GM23338 (cell line): Measurements from ENCODE around the gene CAPN15.

Source experiments
- CREB1 ChIP-seq: fragments of 250-450 bp; sonication (Bioruptor Pico); IDR thresholded peaks from 2 replicates; pipeline ENCODE4 v1.5.0; 2020; ENCODE audit warnings: low read depth, mild to moderate bottlenecking, moderate library complexity
- CTCF ChIP-seq, 2 experiments: fragments of 200-600 bp in 1 of 2; sonication (generic) in 1 of 2; conservative IDR thresholded peaks; 2 replicates each; pipeline versions ENCODE4 v1.5.1 to v1.6.1; 2016 to 2017; ENCODE audit warnings: antibody characterized with exemption in 2 of 2, low read depth in 2 of 2, mild to moderate bottlenecking in 2 of 2, moderate library complexity in 1 of 2
- EZH2 ChIP-seq: fragments of 200-600 bp; sonication (generic); IDR thresholded peaks from one replicate; pipeline ENCODE4 v1.8.0; 2017; ENCODE audit warnings: antibody characterized with exemption, mild to moderate bottlenecking, low read depth; ENCODE audit not compliant: unreplicated experiment
- EZH2phosphoT487 ChIP-seq: fragments of 200-600 bp; sonication (generic); IDR thresholded peaks from one replicate; pipeline ENCODE4 v1.8.1; 2018; ENCODE audit warnings: antibody characterized with exemption; ENCODE audit not compliant: unreplicated experiment
- JUNB ChIP-seq: IDR thresholded peaks from one replicate; pipeline ENCODE4 v1.6.1; 2016; ENCODE audit warnings: antibody characterized with exemption; ENCODE audit not compliant: unreplicated experiment
- NANOG ChIP-seq: IDR thresholded peaks from 2 replicates; pipeline ENCODE4 v1.6.1; 2016; ENCODE audit warnings: antibody characterized with exemption, borderline replicate concordance
- POLR2AphosphoS5 ChIP-seq: IDR thresholded peaks from 2 replicates; pipeline ENCODE4 v1.6.1; 2016; ENCODE audit warnings: antibody characterized with exemption, low read depth
- STAT1 ChIP-seq: IDR thresholded peaks from one replicate; pipeline ENCODE4 v1.6.1; 2016; ENCODE audit warnings: antibody characterized with exemption; ENCODE audit not compliant: unreplicated experiment
- ZNF114 ChIP-seq: fragments of 250-450 bp; sonication (Bioruptor Pico); IDR thresholded peaks from 2 replicates; pipeline ENCODE4 v1.5.0; 2020; ENCODE audit warnings: mild to moderate bottlenecking, moderate library complexity
- ZNF331 ChIP-seq: fragments of 250-450 bp; sonication (Bioruptor Pico); IDR thresholded peaks from 2 replicates; pipeline ENCODE4 v1.5.0; 2020; ENCODE audit warnings: low read depth, mild to moderate bottlenecking, moderate library complexity
- ZNF462 ChIP-seq: fragments of 250-450 bp; sonication (Bioruptor Pico); IDR thresholded peaks from 2 replicates; pipeline ENCODE4 v1.5.0; 2020; ENCODE audit warnings: mild to moderate bottlenecking, moderate library complexity
- TF ChIP-seq, protein P1 (sequence below): IDR thresholded peaks from one replicate; pipeline ENCODE4 v1.6.1; 2018; ENCODE audit warnings: antibody characterized with exemption; ENCODE audit not compliant: unreplicated experiment
- TF ChIP-seq, protein P2 (sequence below): IDR thresholded peaks from 2 replicates; pipeline ENCODE4 v1.6.1; 2016; ENCODE audit warnings: antibody characterized with exemption

- TF ChIP-seq, protein P1, sequence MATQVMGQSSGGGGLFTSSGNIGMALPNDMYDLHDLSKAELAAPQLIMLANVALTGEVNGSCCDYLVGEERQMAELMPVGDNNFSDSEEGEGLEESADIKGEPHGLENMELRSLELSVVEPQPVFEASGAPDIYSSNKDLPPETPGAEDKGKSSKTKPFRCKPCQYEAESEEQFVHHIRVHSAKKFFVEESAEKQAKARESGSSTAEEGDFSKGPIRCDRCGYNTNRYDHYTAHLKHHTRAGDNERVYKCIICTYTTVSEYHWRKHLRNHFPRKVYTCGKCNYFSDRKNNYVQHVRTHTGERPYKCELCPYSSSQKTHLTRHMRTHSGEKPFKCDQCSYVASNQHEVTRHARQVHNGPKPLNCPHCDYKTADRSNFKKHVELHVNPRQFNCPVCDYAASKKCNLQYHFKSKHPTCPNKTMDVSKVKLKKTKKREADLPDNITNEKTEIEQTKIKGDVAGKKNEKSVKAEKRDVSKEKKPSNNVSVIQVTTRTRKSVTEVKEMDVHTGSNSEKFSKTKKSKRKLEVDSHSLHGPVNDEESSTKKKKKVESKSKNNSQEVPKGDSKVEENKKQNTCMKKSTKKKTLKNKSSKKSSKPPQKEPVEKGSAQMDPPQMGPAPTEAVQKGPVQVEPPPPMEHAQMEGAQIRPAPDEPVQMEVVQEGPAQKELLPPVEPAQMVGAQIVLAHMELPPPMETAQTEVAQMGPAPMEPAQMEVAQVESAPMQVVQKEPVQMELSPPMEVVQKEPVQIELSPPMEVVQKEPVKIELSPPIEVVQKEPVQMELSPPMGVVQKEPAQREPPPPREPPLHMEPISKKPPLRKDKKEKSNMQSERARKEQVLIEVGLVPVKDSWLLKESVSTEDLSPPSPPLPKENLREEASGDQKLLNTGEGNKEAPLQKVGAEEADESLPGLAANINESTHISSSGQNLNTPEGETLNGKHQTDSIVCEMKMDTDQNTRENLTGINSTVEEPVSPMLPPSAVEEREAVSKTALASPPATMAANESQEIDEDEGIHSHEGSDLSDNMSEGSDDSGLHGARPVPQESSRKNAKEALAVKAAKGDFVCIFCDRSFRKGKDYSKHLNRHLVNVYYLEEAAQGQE: no peak
- TF ChIP-seq CTCF (conservative IDR thresholded peaks at IDR 0.05; ENCODE audit: low read depth in 2 of 2) (no peak), EZH2 (no peak), POLR2AphosphoS5 (no peak), EZH2phosphoT487 (no peak), CREB1 (no peak), NANOG (no peak), STAT1 (no peak), JUNB (no peak), ZNF331 (CRISPR knock-in tag) (no peak), ZNF114 (CRISPR knock-in tag) (no peak), ZNF462 (CRISPR knock-in tag) (no peak)
- TF ChIP-seq, protein P2, sequence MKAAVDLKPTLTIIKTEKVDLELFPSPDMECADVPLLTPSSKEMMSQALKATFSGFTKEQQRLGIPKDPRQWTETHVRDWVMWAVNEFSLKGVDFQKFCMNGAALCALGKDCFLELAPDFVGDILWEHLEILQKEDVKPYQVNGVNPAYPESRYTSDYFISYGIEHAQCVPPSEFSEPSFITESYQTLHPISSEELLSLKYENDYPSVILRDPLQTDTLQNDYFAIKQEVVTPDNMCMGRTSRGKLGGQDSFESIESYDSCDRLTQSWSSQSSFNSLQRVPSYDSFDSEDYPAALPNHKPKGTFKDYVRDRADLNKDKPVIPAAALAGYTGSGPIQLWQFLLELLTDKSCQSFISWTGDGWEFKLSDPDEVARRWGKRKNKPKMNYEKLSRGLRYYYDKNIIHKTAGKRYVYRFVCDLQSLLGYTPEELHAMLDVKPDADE: no peak
Observed at GRCh38 chr16:564690-565418, 37.3 kb downstream of the CAPN15 start.
